Mesendoderm (in vitro differentiated cells): ENCODE results near the gene RFX2.

Experiments used
- DNase-seq: peaks from one replicate; pipeline ENCODE4 v3.0.0; 2013
- H2AK5ac ChIP-seq: 2 replicates; pipeline ENCODE4 v1.6.1; 2013; ENCODE audit warnings: low read length, inconsistent platforms
- H2BK120ac ChIP-seq: 2 replicates; pipeline ENCODE4 v1.6.1; 2013; ENCODE audit warnings: low read depth, mild to moderate bottlenecking, low read length, moderate library complexity, mixed read lengths
- H2BK15ac ChIP-seq: replicated peaks from 2 replicates; pipeline ENCODE4 v1.6.1; 2013; ENCODE audit warnings: low read depth, mild to moderate bottlenecking, moderate library complexity
- H2BK5ac ChIP-seq: 2 replicates; pipeline ENCODE4 v1.6.1; 2013; ENCODE audit warnings: low read length, inconsistent platforms
- H3K18ac ChIP-seq: 2 replicates; pipeline ENCODE4 v1.6.1; 2013; ENCODE audit warnings: mild to moderate bottlenecking, low read length, mixed read lengths
- H3K23ac ChIP-seq: one replicate; pipeline ENCODE4 v1.6.1; 2013; ENCODE audit warnings: low read length
- H3K27ac ChIP-seq: 2 replicates; pipeline ENCODE4 v1.5.1; 2013; ENCODE audit warnings: low read depth, mild to moderate bottlenecking, inconsistent platforms, low read length, moderate library complexity
- H3K27me3 ChIP-seq: 2 replicates; pipeline ENCODE4 v1.6.1; 2013; ENCODE audit warnings: low read length, control low read depth, mild to moderate bottlenecking, inconsistent platforms; ENCODE audit not compliant: insufficient read depth, poor library complexity
- H3K36me3 ChIP-seq: 2 replicates; pipeline ENCODE4 v1.6.1; 2013; ENCODE audit warnings: low read length, inconsistent platforms; ENCODE audit not compliant: control insufficient read depth, insufficient read depth
- H3K4ac ChIP-seq: one replicate; pipeline ENCODE4 v1.6.1; 2013; ENCODE audit warnings: low read depth, mild to moderate bottlenecking, low read length, moderate library complexity
- H3K4me1 ChIP-seq: 2 replicates; pipeline ENCODE4 v1.6.1; 2013; ENCODE audit warnings: low read depth, low read length, inconsistent platforms; ENCODE audit not compliant: control insufficient read depth
- H3K4me2 ChIP-seq: 2 replicates; pipeline ENCODE4 v1.6.1; 2013; ENCODE audit warnings: low read length
- H3K4me3 ChIP-seq: 2 replicates; pipeline ENCODE4 v1.5.1; 2013; ENCODE audit warnings: mild to moderate bottlenecking, low read length
- H3K56ac ChIP-seq: one replicate; pipeline ENCODE4 v1.6.1; 2013; ENCODE audit warnings: low read length
- H3K79me1 ChIP-seq: 2 replicates; pipeline ENCODE4 v1.6.1; 2013; ENCODE audit warnings: low read length, inconsistent platforms
- H3K79me2 ChIP-seq: 2 replicates; pipeline ENCODE4 v1.6.1; 2013; ENCODE audit warnings: mild to moderate bottlenecking, low read length; ENCODE audit not compliant: control insufficient read depth, insufficient read depth
- H3K9ac ChIP-seq: 2 replicates; pipeline ENCODE4 v1.6.1; 2013; ENCODE audit warnings: low read length, inconsistent platforms
- H4K5ac ChIP-seq: one replicate; pipeline ENCODE4 v1.6.1; 2013; ENCODE audit warnings: low read length
- H4K8ac ChIP-seq: one replicate; pipeline ENCODE4 v1.6.1; 2013; ENCODE audit warnings: low read depth, mild to moderate bottlenecking, control low read depth, low read length, moderate library complexity
- WGBS: extraction: QIAGEN DNeasy Blood & Tissue Kit; methylation state at CpG from one replicate; pipeline ENCODE4 v1.1.7; 2013; ENCODE audit warnings: low lambda C conversion rate, missing lambda C conversion rate; ENCODE audit not compliant: insufficient coverage; ENCODE audit errors: extremely low coverage; 5-methylcytosine and 5-hydroxymethylcytosine counted together

Gene RFX2

DNA sequence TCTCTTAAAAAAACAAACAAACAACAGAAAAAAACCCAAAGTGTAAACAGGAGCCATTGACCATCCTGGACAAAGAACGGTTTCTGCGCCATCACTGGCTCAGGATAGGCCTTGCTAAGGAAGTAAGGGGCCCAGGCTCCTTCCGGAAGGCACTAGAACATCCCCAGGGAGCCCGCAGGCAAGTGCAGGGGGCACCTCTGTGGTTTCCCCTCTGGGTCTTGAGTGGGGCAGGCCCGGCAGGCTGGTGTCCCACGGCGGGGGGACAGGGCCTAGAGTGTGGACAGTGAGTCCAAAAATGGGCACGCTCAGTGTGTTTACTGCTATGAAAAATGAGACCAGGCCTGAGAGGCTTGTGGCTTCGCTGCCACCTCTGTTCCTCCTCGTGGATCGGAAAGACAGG lies 117.5 kb downstream of the RFX2 start:
- H3K18ac ChIP-seq = no peak overlapping the region
- H4K8ac ChIP-seq = no peak overlapping the region
- no CpG with 5 or more reads among the region's 11 CpGs for WGBS
- no peaks in the 10 kb centered on the region for H3K79me2 ChIP-seq
- H3K4me3 ChIP-seq = no peak overlapping the region
- no peak for DNase-seq
- no peak overlapping the region for H2AK5ac ChIP-seq
- H3K27me3 ChIP-seq = no peaks in the 10 kb centered on the region
- no peak overlapping the region for H3K27ac ChIP-seq
- H3K4me1 ChIP-seq = no peaks in the 10 kb centered on the region
- H3K79me1 ChIP-seq = no peaks in the 10 kb centered on the region
- H3K56ac ChIP-seq = no peak overlapping the region
- no peak overlapping the region for H2BK15ac ChIP-seq
- no peak overlapping the region for H3K9ac ChIP-seq
- no peak overlapping the region for H2BK120ac ChIP-seq
- H2BK5ac ChIP-seq = no peak overlapping the region
- H3K4me2 ChIP-seq = no peak overlapping the region
- no peak overlapping the region for H3K23ac ChIP-seq
- H4K5ac ChIP-seq = no peak overlapping the region
- no peak overlapping the region for H3K4ac ChIP-seq
- no peaks in the 10 kb centered on the region for H3K36me3 ChIP-seq

DNA sequence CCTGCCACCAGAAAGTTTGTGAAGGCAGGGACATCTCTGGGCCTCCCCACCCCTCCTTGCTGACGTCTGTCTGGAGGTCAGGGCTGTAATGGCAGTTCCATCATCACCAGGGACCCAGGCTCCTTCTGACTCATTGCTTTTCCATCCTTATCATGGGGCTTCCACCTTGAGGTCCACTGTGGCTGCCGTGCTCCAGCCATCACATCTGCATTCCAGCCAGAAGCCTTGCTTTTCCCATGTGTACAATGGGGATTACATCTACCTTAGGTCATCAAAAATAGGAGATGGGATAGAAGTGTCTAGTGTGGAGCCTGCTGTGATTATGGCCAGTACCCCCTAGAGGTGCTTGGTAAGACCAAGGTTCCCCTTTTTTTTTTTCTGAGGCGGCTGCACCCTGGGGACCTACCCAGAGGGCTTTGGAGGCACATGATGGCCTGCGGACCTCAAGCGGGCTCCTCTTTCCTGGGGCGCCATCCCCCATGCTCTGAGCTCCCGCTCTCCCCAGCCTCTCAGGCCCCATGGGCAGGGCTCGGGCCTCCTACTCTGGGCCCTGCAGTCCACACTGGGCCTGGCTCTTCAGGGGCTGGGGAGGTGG lies 119.0 kb downstream of the RFX2 start:
- DNase-seq = no peak
- H3K27me3 ChIP-seq = no peaks in the 10 kb centered on the region
- H2AK5ac ChIP-seq = no peak overlapping the region
- WGBS = no CpG with 5 or more reads among the region's 8 CpGs
- H2BK15ac ChIP-seq = no peak overlapping the region
- H3K79me1 ChIP-seq = no peaks in the 10 kb centered on the region
- H3K56ac ChIP-seq = no peak overlapping the region
- H3K27ac ChIP-seq = no peak overlapping the region
- no peaks in the 10 kb centered on the region for H3K4me1 ChIP-seq
- H3K79me2 ChIP-seq = no peaks in the 10 kb centered on the region
- H3K23ac ChIP-seq = no peak overlapping the region
- no peak overlapping the region for H2BK120ac ChIP-seq
- H3K36me3 ChIP-seq = no peaks in the 10 kb centered on the region
- H3K18ac ChIP-seq = no peak overlapping the region
- no peak overlapping the region for H3K9ac ChIP-seq
- no peak overlapping the region for H2BK5ac ChIP-seq
- no peak overlapping the region for H3K4me2 ChIP-seq
- no peak overlapping the region for H3K4ac ChIP-seq
- H3K4me3 ChIP-seq = no peak overlapping the region
- H4K8ac ChIP-seq = no peak overlapping the region
- H4K5ac ChIP-seq = no peak overlapping the region

DNA sequence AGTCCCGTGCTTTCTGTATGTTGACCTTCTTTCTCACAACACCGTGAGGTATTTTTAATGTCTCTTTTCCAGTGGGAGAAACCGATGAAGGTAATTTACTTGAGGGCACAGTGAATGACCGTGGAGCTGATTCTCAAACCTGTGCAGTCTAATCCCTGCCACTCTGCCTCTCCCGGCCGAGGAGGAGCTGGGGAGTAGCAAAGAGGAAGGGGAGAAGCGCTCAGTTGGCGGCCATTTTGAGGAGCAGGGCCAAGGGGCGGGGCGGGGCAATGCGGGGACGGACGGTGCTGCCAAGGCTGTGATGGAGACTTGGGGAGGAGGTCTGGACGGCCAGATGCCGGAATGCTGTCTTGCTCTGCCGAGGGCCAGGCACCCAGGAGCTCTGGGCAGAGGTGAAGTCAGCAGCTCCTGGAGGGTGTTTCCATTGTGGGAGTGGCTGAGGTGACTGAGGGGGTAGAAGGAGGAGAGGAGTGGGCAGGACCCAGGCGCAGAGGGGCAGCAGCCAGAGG lies 120.0 kb downstream of the RFX2 start:
- no peak overlapping the region for H3K27ac ChIP-seq
- no peak overlapping the region for H2BK5ac ChIP-seq
- no peak overlapping the region for H3K18ac ChIP-seq
- H3K56ac ChIP-seq = peak overlapping the region; percentile 60
- peak overlapping the region; percentile 2 for H4K5ac ChIP-seq
- no peak overlapping the region for H3K4me2 ChIP-seq
- WGBS = no CpG with 5 or more reads among the region's 17 CpGs
- no peak overlapping the region for H3K4ac ChIP-seq
- no peak overlapping the region for H3K4me3 ChIP-seq
- no peaks in the 10 kb centered on the region for H3K4me1 ChIP-seq
- H3K23ac ChIP-seq = no peak overlapping the region
- no peaks in the 10 kb centered on the region for H3K27me3 ChIP-seq
- no peak overlapping the region for H2BK15ac ChIP-seq
- H2BK120ac ChIP-seq = no peak overlapping the region
- peak; percentile 55 for DNase-seq
- H3K79me2 ChIP-seq = no peaks in the 10 kb centered on the region
- H2AK5ac ChIP-seq = no peak overlapping the region
- H3K9ac ChIP-seq = no peak overlapping the region
- no peaks in the 10 kb centered on the region for H3K36me3 ChIP-seq
- H4K8ac ChIP-seq = peak overlapping the region; percentile 42
- H3K79me1 ChIP-seq = no peaks in the 10 kb centered on the region

DNA sequence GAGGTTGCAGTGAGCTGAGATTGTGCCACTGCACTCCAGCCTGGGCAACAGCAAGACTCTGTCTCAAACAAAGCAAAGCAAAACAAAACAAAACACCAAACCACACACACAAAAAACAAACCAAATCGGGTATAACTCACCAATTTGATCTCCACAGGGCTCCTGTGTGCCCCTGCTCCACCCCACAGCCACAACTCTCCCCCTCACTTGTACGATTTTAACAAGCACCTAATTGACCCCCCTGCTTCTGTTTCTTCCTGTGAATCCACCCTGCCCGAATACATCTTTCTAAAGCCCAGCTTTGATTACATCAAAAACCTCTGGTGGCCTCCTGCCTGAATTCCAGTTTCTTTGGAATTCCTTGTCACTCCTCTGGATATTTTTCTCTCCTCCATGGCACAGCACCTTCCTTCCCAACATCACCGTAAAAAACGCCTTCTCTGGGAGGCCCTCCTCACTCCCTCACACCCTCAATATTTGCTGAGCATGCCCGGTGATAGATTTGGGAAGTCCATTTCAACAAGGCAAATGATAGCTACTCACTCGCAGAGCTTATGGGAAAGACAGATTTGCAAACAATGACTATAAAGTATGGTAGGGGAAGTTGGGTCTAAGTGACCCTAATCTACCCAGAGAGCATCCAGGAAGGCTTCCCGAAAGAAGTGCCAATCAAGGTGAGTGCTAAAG lies 120.8 kb downstream of the RFX2 start:
- Histone ChIP-seq H2AK5ac (no peak overlapping the region), H3K4me1 (no peaks in the 10 kb centered on the region), H3K56ac (no peak overlapping the region), H3K4ac (no peak overlapping the region), H3K27me3 (no peaks in the 10 kb centered on the region), H2BK120ac (no peak overlapping the region), H4K8ac (no peak overlapping the region), H3K23ac (no peak overlapping the region), H3K79me1 (no peaks in the 10 kb centered on the region), H3K9ac (no peak overlapping the region), H4K5ac (peak overlapping the region; percentile 5), H3K4me3 (no peak overlapping the region), H2BK5ac (no peak overlapping the region), H3K18ac (no peak overlapping the region), H3K27ac (no peak overlapping the region), H3K36me3 (no peaks in the 10 kb centered on the region), H3K4me2 (no peak overlapping the region), H3K79me2 (no peaks in the 10 kb centered on the region), H2BK15ac (no peak overlapping the region)
- WGBS = no CpG with 5 or more reads among the region's 8 CpGs
- DNase-seq = no peak

DNA sequence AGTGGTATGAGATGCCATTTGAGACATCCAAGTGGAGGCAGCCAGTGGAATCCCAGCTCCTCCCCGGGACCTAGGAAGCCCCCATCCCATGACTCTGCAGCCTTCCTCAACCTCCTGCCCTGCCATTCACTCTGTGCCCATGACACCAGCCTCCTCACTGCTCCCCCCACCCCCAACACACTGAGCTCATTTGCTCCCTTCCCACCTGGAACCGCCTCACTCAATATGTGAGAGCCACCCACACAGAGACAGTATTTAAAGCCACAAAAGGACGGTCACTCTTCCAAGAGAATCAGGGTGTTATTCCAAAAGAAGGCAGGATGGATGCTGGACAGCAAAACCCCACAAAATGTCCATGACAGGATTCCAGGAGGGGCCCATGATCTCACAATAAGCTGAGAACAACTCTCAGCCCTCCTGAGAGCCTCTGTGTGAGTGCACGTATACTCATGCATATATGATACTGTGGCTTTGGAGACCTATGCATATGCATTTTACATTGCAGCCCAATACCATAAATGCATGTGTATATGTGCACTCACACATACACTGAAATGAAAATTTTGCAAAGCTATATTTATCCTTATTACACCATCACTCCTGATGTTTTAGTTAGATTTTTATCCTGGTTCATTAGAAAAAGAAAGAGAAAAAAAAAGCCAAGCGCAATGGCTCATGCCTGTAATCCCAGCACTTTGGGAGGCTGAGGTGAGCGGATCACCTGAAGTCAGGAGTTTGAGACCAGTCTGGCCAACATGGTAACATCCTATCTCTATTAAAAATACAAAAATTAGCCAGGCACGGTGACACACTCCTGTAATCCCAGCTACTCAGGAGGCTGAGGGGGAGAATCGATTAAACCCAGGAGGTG lies 121.5 kb downstream of the RFX2 start:
- H3K36me3 ChIP-seq = no peaks in the 10 kb centered on the region
- H3K79me1 ChIP-seq = no peaks in the 10 kb centered on the region
- H3K79me2 ChIP-seq = no peaks in the 10 kb centered on the region
- H3K23ac ChIP-seq = no peak overlapping the region
- no peak overlapping the region for H2BK15ac ChIP-seq
- H4K8ac ChIP-seq = no peak overlapping the region
- H3K27ac ChIP-seq = no peak overlapping the region
- H2BK5ac ChIP-seq = no peak overlapping the region
- H3K27me3 ChIP-seq = no peaks in the 10 kb centered on the region
- no peaks in the 10 kb centered on the region for H3K4me1 ChIP-seq
- no peak overlapping the region for H3K18ac ChIP-seq
- no CpG with 5 or more reads among the region's 8 CpGs for WGBS
- H3K9ac ChIP-seq = no peak overlapping the region
- H3K4ac ChIP-seq = no peak overlapping the region
- no peak overlapping the region for H2AK5ac ChIP-seq
- no peak overlapping the region for H3K56ac ChIP-seq
- no peak overlapping the region for H3K4me2 ChIP-seq
- H3K4me3 ChIP-seq = no peak overlapping the region
- DNase-seq = no peak
- H4K5ac ChIP-seq = no peak overlapping the region
- no peak overlapping the region for H2BK120ac ChIP-seq
